H1 (cell line): ENCODE results near the gene E2F1. TPM values are rescaled to one million over a fixed set of nuclear protein-coding genes. Genes with fewer than 3 reads are reported as not detected.

Experiments
- CTCF ChIA-PET: fragments of 300-600 bp; sonication (Branson Sonifier 250); formaldehyde crosslinking; loops from one replicate; lab custom pipeline; 2021; ENCODE audit not compliant: partially characterized antibody; lab: Charles Lee
- POLR2A ChIA-PET: fragments of 300-600 bp; sonication (Branson Sonifier 250); formaldehyde crosslinking; loops from one replicate; lab custom pipeline; 2021; ENCODE audit warnings: inconsistent platforms; ENCODE audit not compliant: partially characterized antibody; lab: Charles Lee
- DNase-seq, 2 experiments: peaks; one replicate each; pipeline versions ENCODE4 v3.0.0 to v3.0.0-alpha.2; 2010 to 2022; ENCODE audit warnings: low spot score in 2 of 2, low read depth in 1 of 2, mixed read lengths in 1 of 2
- FAIRE-seq: peaks from 2 replicates; lab custom pipeline; 2011; peaks lifted over from hg19 to GRCh38; lab: Jason Lieb, UNC
- H2AFZ ChIP-seq: 2 replicates; pipeline ENCODE4 v1.8.1; 2012; ENCODE audit warnings: low read length, inconsistent platforms
- H2AK5ac ChIP-seq: 2 replicates; pipeline ENCODE4 v1.6.1; 2013; ENCODE audit warnings: low read depth, low read length
- H2BK120ac ChIP-seq: replicated peaks from 2 replicates; pipeline ENCODE3; 2013; ENCODE audit warnings: low read depth, low read length, inconsistent platforms
- H2BK12ac ChIP-seq: 2 replicates; pipeline ENCODE4 v1.6.1; 2013; ENCODE audit warnings: low read depth, low read length
- H2BK15ac ChIP-seq: 2 replicates; pipeline ENCODE4 v1.6.1; 2013; ENCODE audit warnings: low read length
- H2BK20ac ChIP-seq: 2 replicates; pipeline ENCODE4 v1.6.1; 2013; ENCODE audit warnings: low read length
- H2BK5ac ChIP-seq: 2 replicates; pipeline ENCODE4 v1.6.1; 2013; ENCODE audit warnings: low read depth, low read length
- H3K14ac ChIP-seq: 2 replicates; pipeline ENCODE4 v1.6.1; 2013; ENCODE audit warnings: inconsistent platforms; ENCODE audit not compliant: insufficient read length
- H3K18ac ChIP-seq: 2 replicates; pipeline ENCODE4 v1.6.1; 2013; ENCODE audit warnings: low read length; ENCODE audit errors: extremely low read depth
- H3K23ac ChIP-seq: 2 replicates; pipeline ENCODE4 v1.6.1; 2013; ENCODE audit warnings: inconsistent platforms; ENCODE audit not compliant: insufficient read length
- H3K23me2 ChIP-seq: 2 replicates; pipeline ENCODE4 v1.6.1; 2013; ENCODE audit warnings: low read depth, low read length
- H3K27ac ChIP-seq: 2 replicates; pipeline ENCODE4 v1.6.1; 2011; ENCODE audit warnings: low read depth, low read length, inconsistent platforms
- H3K27me3 ChIP-seq, 4 experiments: replicated peaks in 1 of 4; 1 replicate in 1 of 4; 2 replicates in 3 of 4; pipeline versions ENCODE4 v1.6.1 to v1.8.1; 2011 to 2013; ENCODE audit warnings: low read length in 3 of 4, mild to moderate bottlenecking in 3 of 4, inconsistent platforms in 2 of 4, mixed read lengths in 2 of 4, moderate library complexity in 1 of 4; ENCODE audit not compliant: control insufficient read depth in 3 of 4, insufficient read depth in 3 of 4; ENCODE audit errors: extremely low read depth in 1 of 4
- H3K36me3 ChIP-seq, 4 experiments: 2 replicates each; pipeline versions ENCODE4 v1.6.1 to v1.8.1; 2011 to 2013; ENCODE audit warnings: mild to moderate bottlenecking in 4 of 4, low read length in 3 of 4, moderate library complexity in 2 of 4, control low read depth in 1 of 4, inconsistent platforms in 1 of 4; ENCODE audit not compliant: insufficient read depth in 4 of 4, control insufficient read depth in 2 of 4
- H3K4ac ChIP-seq: replicated peaks from 2 replicates; pipeline ENCODE3; 2013; ENCODE audit warnings: low read length, low read depth, mixed read lengths, inconsistent platforms; ENCODE audit not compliant: insufficient read length
- H3K4me1 ChIP-seq, 4 experiments: replicated peaks in 1 of 4; 1 replicate in 1 of 4; 2 replicates in 3 of 4; pipeline versions ENCODE4 v1.6.1 to v1.8.1; 2011 to 2013; ENCODE audit warnings: low read length in 3 of 4, inconsistent platforms in 2 of 4, mixed read lengths in 1 of 4; ENCODE audit not compliant: insufficient read depth in 4 of 4, control insufficient read depth in 3 of 4
- H3K4me2 ChIP-seq, 2 experiments: 2 replicates each; pipeline versions ENCODE4 v1.6.1 to v1.8.1; 2011 to 2013; ENCODE audit warnings: low read depth in 2 of 2, low read length in 2 of 2, control low read depth in 1 of 2, inconsistent platforms in 1 of 2, mild to moderate bottlenecking in 1 of 2; ENCODE audit not compliant: insufficient read depth in 1 of 2
- H3K4me3 ChIP-seq, 4 experiments: fragments of 200-600, 300-600 bp in 1 of 4; sonication (generic), shearing (Covaris generic), sonication (Bioruptor Twin) in 1 of 4; 2 replicates each; pipeline versions ENCODE4 v1.5.1 to v1.8.1; 2011 to 2016; ENCODE audit warnings: low read length in 4 of 4, low read depth in 3 of 4, control low read depth in 2 of 4, inconsistent platforms in 2 of 4, mild to moderate bottlenecking in 2 of 4, mixed read lengths in 1 of 4, moderate library complexity in 1 of 4; ENCODE audit not compliant: insufficient read depth in 2 of 4; ENCODE audit errors: extremely low read depth in 1 of 4
- H3K56ac ChIP-seq: replicated peaks from 2 replicates; pipeline ENCODE3; 2013; ENCODE audit warnings: low read depth, mild to moderate bottlenecking, mixed read lengths, low read length, inconsistent platforms; ENCODE audit not compliant: insufficient read length
- H3K79me1 ChIP-seq: 2 replicates; pipeline ENCODE4 v1.6.1; 2013; ENCODE audit warnings: low read depth, low read length, control low read depth
- H3K79me2 ChIP-seq, 2 experiments: 2 replicates each; pipeline versions ENCODE4 v1.6.1 to v1.8.1; 2012 to 2013; ENCODE audit warnings: low read length in 2 of 2, mild to moderate bottlenecking in 2 of 2, inconsistent platforms in 1 of 2; ENCODE audit not compliant: insufficient read depth in 2 of 2, control insufficient read depth in 1 of 2
- H3K9ac ChIP-seq, 4 experiments: replicated peaks in 1 of 4; 1 replicate in 1 of 4; 2 replicates in 3 of 4; pipeline versions ENCODE4 v1.6.1 to v1.8.1; 2011 to 2013; ENCODE audit warnings: low read depth in 3 of 4, low read length in 3 of 4, control low read depth in 2 of 4, mild to moderate bottlenecking in 2 of 4, moderate library complexity in 2 of 4, inconsistent platforms in 1 of 4; ENCODE audit errors: extremely low read depth in 1 of 4
- H3K9me3 ChIP-seq, 2 experiments: 2 replicates each; pipeline versions ENCODE4 v1.6.1 to v1.8.1; 2012 to 2013; ENCODE audit warnings: mild to moderate bottlenecking in 2 of 2, moderate library complexity in 2 of 2, control low read depth in 1 of 2, inconsistent platforms in 1 of 2, low read depth in 1 of 2, low read length in 1 of 2, mixed read lengths in 1 of 2; ENCODE audit not compliant: insufficient read depth in 2 of 2
- H4K20me1 ChIP-seq, 2 experiments: replicated peaks in 1 of 2; 2 replicates each; pipeline versions ENCODE3 to v1.8.1; 2011 to 2013; ENCODE audit warnings: inconsistent platforms in 2 of 2, low read length in 2 of 2, mild to moderate bottlenecking in 1 of 2; ENCODE audit not compliant: insufficient read depth in 2 of 2, control insufficient read depth in 1 of 2
- H4K5ac ChIP-seq: 2 replicates; pipeline ENCODE4 v1.6.1; 2013; ENCODE audit warnings: low read length, low read depth, mixed read lengths, inconsistent platforms; ENCODE audit not compliant: insufficient read length
- H4K8ac ChIP-seq: 2 replicates; pipeline ENCODE4 v1.8.0; 2013; ENCODE audit warnings: mild to moderate bottlenecking, moderate library complexity, low read length, inconsistent platforms; ENCODE audit not compliant: insufficient read depth; ENCODE audit errors: extremely low read depth
- H4K91ac ChIP-seq: replicated peaks from 2 replicates; pipeline ENCODE3; 2013; ENCODE audit warnings: low read length, mixed read lengths, inconsistent platforms; ENCODE audit not compliant: insufficient read length
- CBX5 ChIP-seq: fragments of 300-800, 300-1000 bp; sonication (generic); IDR thresholded peaks from 2 replicates; pipeline ENCODE4 v1.7.1; 2016; ENCODE audit warnings: antibody characterized with exemption, low read length, low read depth
- CEBPB ChIP-seq: IDR thresholded peaks from 2 replicates; pipeline ENCODE4 v1.6.1; 2012; ENCODE audit warnings: low read depth, low read length
- CTBP2 ChIP-seq: IDR thresholded peaks from 2 replicates; pipeline ENCODE4 v1.7.0; 2011; ENCODE audit warnings: borderline replicate concordance, mild to moderate bottlenecking, moderate library complexity, mixed read lengths, low read length; ENCODE audit not compliant: insufficient read depth, insufficient read length
- E2F6 ChIP-seq: IDR thresholded peaks from 2 replicates; pipeline ENCODE4 v1.6.1; 2012; ENCODE audit warnings: inconsistent platforms
- EZH2 ChIP-seq: fragments of 200-600 bp; sonication (generic); IDR thresholded peaks from 2 replicates; pipeline ENCODE4 v1.7.1; 2012; ENCODE audit warnings: low read depth, mild to moderate bottlenecking, moderate library complexity, low read length, inconsistent platforms; ENCODE audit not compliant: severe bottlenecking
- FOSL1 ChIP-seq: IDR thresholded peaks from 2 replicates; pipeline ENCODE4 v1.6.1; 2011; ENCODE audit warnings: mild to moderate bottlenecking, low read depth, low read length, moderate library complexity; ENCODE audit not compliant: insufficient read depth
- GABPA ChIP-seq: IDR thresholded peaks from 2 replicates; pipeline ENCODE4 v1.6.1; 2011; ENCODE audit warnings: mild to moderate bottlenecking, low read length, moderate library complexity, borderline replicate concordance; ENCODE audit not compliant: insufficient read depth
- RXRA ChIP-seq: IDR thresholded peaks from 2 replicates; pipeline ENCODE4 v1.6.1; 2011; ENCODE audit warnings: low read depth, mild to moderate bottlenecking, low read length, moderate library complexity; ENCODE audit not compliant: insufficient read depth
- SIN3A ChIP-seq, 2 experiments: IDR thresholded peaks in 1 of 2; conservative IDR thresholded peaks in 1 of 2; 2 replicates each; pipeline ENCODE4 v1.6.1; 2011 to 2012; ENCODE audit warnings: low read length in 2 of 2, improper control_type of control experiment in 1 of 2, low read depth in 1 of 2, mild to moderate bottlenecking in 1 of 2
- TBP ChIP-seq: IDR thresholded peaks from 2 replicates; pipeline ENCODE4 v1.6.1; 2011; ENCODE audit warnings: low read depth, low read length, improper control_type of control experiment
- WGBS, 2 experiments: shearing (Covaris generic) in 1 of 2; methylation state at CpG; one replicate each; pipeline versions ENCODE4 v1.1.6 to v1.1.7; 2013 to 2015; ENCODE audit warnings: low lambda C conversion rate in 2 of 2, mixed read lengths in 2 of 2, inconsistent platforms in 1 of 2, low coverage in 1 of 2, missing lambda C conversion rate in 1 of 2; ENCODE audit not compliant: insufficient replicate concordance in 2 of 2, insufficient coverage in 1 of 2, insufficient read length in 1 of 2; ENCODE audit errors: extremely low coverage in 1 of 2, missing lambda C conversion rate in 1 of 2; 5-methylcytosine and 5-hydroxymethylcytosine counted together
- polyA plus RNA-seq, 7 experiments: library from polyadenylated mRNA; depleted of rRNA in 3 of 7; stranded (reverse) in 5 of 7; unstranded in 2 of 7; fragments of >200 nt in 5 of 7; fragments of 200-250 nt in 2 of 7; gene quantifications; 1 replicate in 5 of 7; 2 replicates in 1 of 7; 4 replicates in 1 of 7; pipeline versions ENCODE4 v1.2.1 to v1.2.3, GENCODE V29; 2011 to 2013; ENCODE audit warnings: missing spikeins in 2 of 7, mixed read lengths in 2 of 7
- total RNA-seq: library from RNA; stranded (reverse); fragmentation: NEBNext Ultra II Directional; extraction: Animal tissue kit (Norgen Biotek cat#: 25700); gene quantifications from 2 replicates; pipeline ENCODE4 v1.2.1, GENCODE V29; 2021

E2F1 gene
- total and polyA plus RNA-seq, 2 of the 8 experiments (the other 6 are each of a cell fraction or from before 2014, with no cell fraction given), result 33.4 to 35.8 TPM

GRCh38 chr20:33656783-33657703 is 29.1 kb downstream of the E2F1 start:
- Histone ChIP-seq H2BK12ac (no peak overlapping the region), H2AFZ (no peak overlapping the region), H3K14ac (no peak overlapping the region), H3K23ac (no peak overlapping the region), H3K27ac (no peak overlapping the region), H3K9me3 (no peaks in the 10 kb centered on the region), H3K27me3 (no peaks in the 10 kb centered on the region), H4K20me1 (peaks cover 0 to 8% of the 10 kb centered on the region in 2 experiments), H3K79me1 (no peaks in the 10 kb centered on the region), H2BK20ac (no peak overlapping the region), H3K4me1 (peaks cover 0 to 11% (median 1%) of the 10 kb centered on the region in 4 experiments; a peak in 4 of 7 replicates), H3K18ac (no peak overlapping the region), H2AK5ac (no peak overlapping the region), H4K5ac (no peak overlapping the region), H4K8ac (no peak overlapping the region; the same call in 1 of the 2 replicates), H3K56ac (no peak overlapping the region), H3K36me3 (peaks cover 0 to 11% (median 0%) of the 10 kb centered on the region in 4 experiments; a peak in 2 of 8 replicates), H3K4ac (no peak overlapping the region), H3K79me2 (no peaks in the 10 kb centered on the region), H3K9ac (no peak overlapping the region), H3K4me3 (no peak overlapping the region), H3K4me2 (no peak overlapping the region), H4K91ac (no peak overlapping the region), H3K23me2 (no peaks in the 10 kb centered on the region), H2BK5ac (no peak overlapping the region), H2BK120ac (no peak overlapping the region), H2BK15ac (no peak overlapping the region)
- TF ChIP-seq EZH2 (no peak), CEBPB (no peak), RXRA (no peak), SIN3A (conservative IDR thresholded peaks at IDR 0.05 in 1 of 2, IDR thresholded peaks at IDR 0.05 in 1 of 2; ENCODE audit: low read depth in 1 of 2, low read length in 2 of 2) (no peak), E2F6 (no peak), CTBP2 (no peak), GABPA (no peak), TBP (no peak), CBX5 (no peak), FOSL1 (no peak)
- FAIRE-seq, result no peak
- ChIA-PET POLR2A (interaction anchor here (4.7 kb wide), 1 partner anchor 9 kb away, joined by 63 read pairs; the partner anchor contains the start of gene ACTL10), CTCF (interaction anchor here (1.6 to 5.0 kb wide), 2 partner anchors 11 to 241 kb away, joined by 3 to 31 read pairs; partner anchors contain the start of gene ACTL10)
- DNase-seq, result no peak
- 94% methylated on average over 17 of the region's 17 CpGs; no CpG with 5 or more reads in 1 of the 2 experiments for WGBS, 2 experiments
